ENCODE measurements around the gene DYNC1H1.

- no peak for TF ChIP-seq CTCF (IDR thresholded peaks at IDR 0.05)
- TF ChIP-seq POLR2A (IDR thresholded peaks at IDR 0.05), result no peak
Observed at GRCh38 chr14:101980700-101981099, 16.3 kb downstream of the DYNC1H1 start.
